HepG2 (cell line): ENCODE measurements around the gene PSMC3IP. TPM values are rescaled to one million over a fixed set of nuclear protein-coding genes. Genes with fewer than 3 reads are reported as not detected.

Source experiments
- HIVEP1 ChIP-seq: sonication (generic); formaldehyde crosslinking; IDR thresholded peaks from 2 replicates; pipeline ENCODE4 v1.4.0; 2020; ENCODE audit warnings: mild to moderate bottlenecking, missing genetic modification reagents
- KAT8 ChIP-seq: IDR thresholded peaks from 2 replicates; pipeline ENCODE4 v1.6.1; 2016; ENCODE audit warnings: missing genetic modification reagents, missing compliant biosample characterization
- KLF6 ChIP-seq: IDR thresholded peaks from 2 replicates; pipeline ENCODE4 v1.8.0; 2016; ENCODE audit warnings: missing biosample characterization, missing genetic modification reagents
- MYPOP ChIP-seq: sonication (generic); formaldehyde crosslinking; IDR thresholded peaks from 2 replicates; pipeline ENCODE4 v1.8.1; 2023; ENCODE audit warnings: mild to moderate bottlenecking, moderate library complexity, missing genetic modification reagents
- PHF21A ChIP-seq: sonication (generic); formaldehyde crosslinking; IDR thresholded peaks from 2 replicates; pipeline ENCODE4 v1.5.0; 2020; ENCODE audit warnings: mild to moderate bottlenecking, missing genetic modification reagents
- RBAK ChIP-seq: sonication (generic); formaldehyde crosslinking; IDR thresholded peaks from 2 replicates; pipeline ENCODE4 v1.5.1; 2020; ENCODE audit warnings: mild to moderate bottlenecking, missing genetic modification reagents
- REPIN1 ChIP-seq: sonication (generic); formaldehyde crosslinking; IDR thresholded peaks from 2 replicates; pipeline ENCODE4 v1.8.0; 2022; ENCODE audit warnings: missing genetic modification reagents, low read depth, mild to moderate bottlenecking, borderline replicate concordance
- RFX5 ChIP-seq: IDR thresholded peaks from 2 replicates; pipeline ENCODE4 v1.6.1; 2011; ENCODE audit warnings: low read depth, low read length, improper control_type of control experiment
- SETDB1 ChIP-seq: sonication (generic); formaldehyde crosslinking; IDR thresholded peaks from 2 replicates; pipeline ENCODE4 v1.5.1; 2020; ENCODE audit warnings: missing genetic modification reagents, mild to moderate bottlenecking, borderline replicate concordance
- SIX1 ChIP-seq: sonication (generic); formaldehyde crosslinking; IDR thresholded peaks from 2 replicates; pipeline ENCODE4 v1.4.0; 2020; ENCODE audit warnings: missing genetic modification reagents, borderline replicate concordance
- SMYD3 ChIP-seq: sonication (generic); formaldehyde crosslinking; IDR thresholded peaks from 2 replicates; pipeline ENCODE4 v1.8.1; 2023; ENCODE audit warnings: mild to moderate bottlenecking, missing genetic modification reagents
- SP5 ChIP-seq: IDR thresholded peaks from 2 replicates; pipeline ENCODE4 v1.6.1; 2016; ENCODE audit warnings: low read depth, borderline replicate concordance
- STAT5B ChIP-seq: sonication (generic); formaldehyde crosslinking; IDR thresholded peaks from 2 replicates; pipeline ENCODE4 v1.4.0; 2020; ENCODE audit warnings: missing genetic modification reagents
- ZBTB20 ChIP-seq: sonication (generic); formaldehyde crosslinking; IDR thresholded peaks from 2 replicates; pipeline ENCODE4 v1.8.1; 2023; ENCODE audit warnings: missing genetic modification reagents, low read depth, mild to moderate bottlenecking, borderline replicate concordance
- ZBTB21 ChIP-seq: sonication (generic); formaldehyde crosslinking; IDR thresholded peaks from 2 replicates; pipeline ENCODE4 v1.4.0; 2020; ENCODE audit warnings: missing genetic modification reagents
- ZBTB4 ChIP-seq: sonication (generic); formaldehyde crosslinking; IDR thresholded peaks from 2 replicates; pipeline ENCODE4 v1.4.0; 2020; ENCODE audit warnings: missing genetic modification reagents, mild to moderate bottlenecking, borderline replicate concordance
- ZFP36L1 ChIP-seq: sonication (generic); formaldehyde crosslinking; IDR thresholded peaks from 2 replicates; pipeline ENCODE4 v1.8.0; 2022; ENCODE audit warnings: mild to moderate bottlenecking, missing genetic modification reagents, moderate library complexity
- ZNF10 ChIP-seq: sonication (generic); formaldehyde crosslinking; IDR thresholded peaks from 2 replicates; pipeline ENCODE4 v1.4.0; 2020; ENCODE audit warnings: mild to moderate bottlenecking, low read depth, missing genetic modification reagents, borderline replicate concordance
- ZNF232 ChIP-seq: sonication (generic); formaldehyde crosslinking; IDR thresholded peaks from 2 replicates; pipeline ENCODE4 v1.4.0; 2020; ENCODE audit warnings: missing genetic modification reagents, borderline replicate concordance
- ZNF589 ChIP-seq: sonication (generic); formaldehyde crosslinking; conservative IDR thresholded peaks from 2 replicates; pipeline ENCODE4 v1.8.0; 2022; ENCODE audit warnings: mild to moderate bottlenecking, moderate library complexity, missing genetic modification reagents
- ZNF784 ChIP-seq: sonication (generic); formaldehyde crosslinking; IDR thresholded peaks from 2 replicates; pipeline ENCODE4 v1.5.1; 2020; ENCODE audit warnings: missing genetic modification reagents, mild to moderate bottlenecking, borderline replicate concordance
- ZNF879 ChIP-seq: sonication (generic); formaldehyde crosslinking; IDR thresholded peaks from 2 replicates; pipeline ENCODE4 v1.8.1; 2023; ENCODE audit warnings: missing genetic modification reagents
- polyA plus RNA-seq, 8 experiments: library from polyadenylated mRNA; depleted of rRNA in 3 of 8; stranded (reverse) in 7 of 8; unstranded in 1 of 8; fragments of >200 nt; fragmentation: Illumina TruSeq in 4 of 8; extraction: Trizol in 4 of 8; gene quantifications; 2 replicates each; pipeline versions ENCODE4 v1.2.1 to v1.2.3, GENCODE V29; 2011 to 2016; ENCODE audit warnings: low read depth in 4 of 8, missing spikeins in 1 of 8, mixed read lengths in 1 of 8; ENCODE audit not compliant: insufficient read depth in 1 of 8
- total RNA-seq, 5 experiments: library from RNA; depleted of rRNA; stranded (reverse); fragments of >200 nt; fragmentation: Illumina TruSeq; extraction: Trizol; gene quantifications; 2 replicates each; pipeline ENCODE4 v1.2.3, GENCODE V29; 2016; ENCODE audit warnings: low read depth in 1 of 5
- TF ChIP-seq, protein P1 (sequence below): sonication (generic); formaldehyde crosslinking; IDR thresholded peaks from 2 replicates; pipeline ENCODE4 v1.4.0; 2020; ENCODE audit warnings: missing genetic modification reagents

Gene PSMC3IP
- total and polyA plus RNA-seq, 2 of the 13 experiments (the other 11 are each of a cell fraction or from before 2014, with no cell fraction given): 6.5 to 22.4 TPM

DNA sequence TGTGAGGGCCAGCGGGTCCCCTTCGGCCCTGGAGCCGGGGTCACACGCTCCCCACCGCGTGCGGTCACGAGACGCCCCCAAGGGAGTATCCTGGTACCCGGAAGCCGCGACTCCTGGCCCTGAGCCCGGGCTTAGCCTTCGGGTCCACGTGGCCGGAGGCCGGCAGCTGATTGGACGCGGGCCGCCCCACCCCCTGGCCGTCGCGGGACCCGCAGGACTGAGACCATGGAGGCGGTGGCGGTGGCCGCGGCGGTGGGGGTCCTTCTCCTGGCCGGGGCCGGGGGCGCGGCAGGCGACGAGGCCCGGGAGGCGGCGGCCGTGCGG, 41.5 kb downstream of the PSMC3IP start, which contains the start of gene NAGLU (continued):
- no peak for TF ChIP-seq SETDB1 (CRISPR knock-in tag)
- peak; percentile 14; the same call in 1 of the 2 replicates for TF ChIP-seq PHF21A
- TF ChIP-seq HIVEP1: peak; percentile 54; the same call in 1 of the 2 replicates
- peak; percentile 88; the same call in 1 of the 2 replicates for TF ChIP-seq ZNF232 (CRISPR knock-in tag)
- no peak for TF ChIP-seq STAT5B
- TF ChIP-seq ZBTB4 (CRISPR knock-in tag): no peak
- TF ChIP-seq RBAK (CRISPR knock-in tag): no peak
- TF ChIP-seq MYPOP (CRISPR knock-in tag): no peak
- TF ChIP-seq ZNF784 (CRISPR knock-in tag): peak; percentile 94
- TF ChIP-seq SIX1 (CRISPR knock-in tag): peak; percentile 41; the same call in 1 of the 2 replicates
- no peak for TF ChIP-seq REPIN1 (CRISPR knock-in tag)
- TF ChIP-seq, protein P1, sequence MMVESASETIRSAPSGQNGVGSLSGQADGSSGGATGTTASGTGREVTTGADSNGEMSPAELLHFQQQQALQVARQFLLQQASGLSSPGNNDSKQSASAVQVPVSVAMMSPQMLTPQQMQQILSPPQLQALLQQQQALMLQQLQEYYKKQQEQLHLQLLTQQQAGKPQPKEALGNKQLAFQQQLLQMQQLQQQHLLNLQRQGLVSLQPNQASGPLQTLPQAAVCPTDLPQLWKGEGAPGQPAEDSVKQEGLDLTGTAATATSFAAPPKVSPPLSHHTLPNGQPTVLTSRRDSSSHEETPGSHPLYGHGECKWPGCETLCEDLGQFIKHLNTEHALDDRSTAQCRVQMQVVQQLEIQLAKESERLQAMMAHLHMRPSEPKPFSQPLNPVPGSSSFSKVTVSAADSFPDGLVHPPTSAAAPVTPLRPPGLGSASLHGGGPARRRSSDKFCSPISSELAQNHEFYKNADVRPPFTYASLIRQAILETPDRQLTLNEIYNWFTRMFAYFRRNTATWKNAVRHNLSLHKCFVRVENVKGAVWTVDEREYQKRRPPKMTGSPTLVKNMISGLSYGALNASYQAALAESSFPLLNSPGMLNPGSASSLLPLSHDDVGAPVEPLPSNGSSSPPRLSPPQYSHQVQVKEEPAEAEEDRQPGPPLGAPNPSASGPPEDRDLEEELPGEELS: peak; percentile 63; the same call in 1 of the 2 replicates
- TF ChIP-seq ZBTB20 (CRISPR knock-in tag): no peak
- no peak; the same call in 1 of the 2 replicates for TF ChIP-seq ZNF589 (CRISPR knock-in tag)
- no peak for TF ChIP-seq ZNF10 (CRISPR knock-in tag)
- 0 out of 2 replicates have a peak, but pooled peaks have one; percentile 48 for TF ChIP-seq ZFP36L1 (CRISPR knock-in tag)
- TF ChIP-seq KLF6 (CRISPR knock-in tag): peak; percentile 52; the same call in 1 of the 2 replicates
- peak; percentile 87 for TF ChIP-seq KAT8 (CRISPR knock-in tag)
- no peak for TF ChIP-seq SMYD3 (CRISPR knock-in tag)
- TF ChIP-seq ZNF879 (CRISPR knock-in tag): 0 out of 2 replicates have a peak, but pooled peaks have one; percentile 7
- TF ChIP-seq RFX5: no peak
- TF ChIP-seq SP5 (CRISPR knock-in tag): peak; percentile 54; the same call in 1 of the 2 replicates
- no peak for TF ChIP-seq ZBTB21 (CRISPR knock-in tag)
